MCF 10A (cell line): ENCODE data around the gene E2F1. TPM values are rescaled to one million over a fixed set of nuclear protein-coding genes. Genes with fewer than 3 reads are reported as not detected.

ENCODE experiments used
- BruUV-seq: library from RNA; stranded (reverse); fragments of 400-500 nt; replicated peaks from 2 replicates; lab custom pipeline; 2021; lab: Mats Ljungman, UMichigan
- CTCF ChIA-PET: fragments of 300-600 bp; sonication (Branson Sonifier 250); formaldehyde crosslinking; extraction: SDS; loops from one replicate; lab custom pipeline; 2021; ENCODE audit warnings: antibody characterized with exemption, inconsistent platforms; lab: Yijun Ruan, JAX
- POLR2A ChIA-PET: fragments of 300-600, 350-650 bp; sonication (Branson Sonifier 250); formaldehyde crosslinking; extraction: SDS; loops from one replicate; lab custom pipeline; 2020; ENCODE audit warnings: antibody characterized with exemption, inconsistent platforms; lab: Yijun Ruan, JAX
- DNase-seq: peaks from one replicate; pipeline ENCODE4 v3.0.0-alpha.2; 2018; ENCODE audit not compliant: unreplicated experiment
- H3K27ac Mint-ChIP-seq: one replicate; pipeline ENCODE4 v1.8.0; 2022; ENCODE audit warnings: mild to moderate bottlenecking, low read depth, mixed read lengths; ENCODE audit not compliant: unreplicated experiment
- H3K27me3 Mint-ChIP-seq: one replicate; pipeline ENCODE4 v1.8.0; 2022; ENCODE audit warnings: mixed read lengths; ENCODE audit not compliant: insufficient read depth, unreplicated experiment
- H3K36me3 Mint-ChIP-seq: one replicate; pipeline ENCODE4 v1.8.0; 2022; ENCODE audit warnings: mild to moderate bottlenecking, moderate library complexity, mixed read lengths; ENCODE audit not compliant: insufficient read depth, unreplicated experiment
- H3K4me1 Mint-ChIP-seq: one replicate; pipeline ENCODE4 v1.8.0; 2022; ENCODE audit warnings: mixed read lengths; ENCODE audit not compliant: insufficient read depth, unreplicated experiment
- H3K4me3 Mint-ChIP-seq: one replicate; pipeline ENCODE4 v1.8.0; 2022; ENCODE audit warnings: mild to moderate bottlenecking, moderate library complexity, mixed read lengths; ENCODE audit not compliant: unreplicated experiment
- H3K9me3 Mint-ChIP-seq: one replicate; pipeline ENCODE4 v1.8.0; 2022; ENCODE audit warnings: mixed read lengths; ENCODE audit not compliant: unreplicated experiment
- intact Hi-C: fragments of 100-400 bp; cut with micrococcal nuclease; formaldehyde crosslinking; loops from 2 replicates; pipeline ENCODE4 v1.14.1; 2022
- total RNA-seq: library from RNA; stranded (reverse); gene quantifications from 2 replicates; pipeline ENCODE4 v1.2.3, GENCODE V29; 2022
- TF ChIP-seq, protein P1 (sequence below): fragments of 200-600 bp; IDR thresholded peaks from one replicate; pipeline ENCODE4 v1.8.0; 2022; ENCODE audit warnings: antibody characterized with exemption, mild to moderate bottlenecking; ENCODE audit not compliant: unreplicated experiment

Gene E2F1
- total RNA-seq, 1 experiment from 2014 or later: 3.7 TPM

DNA sequence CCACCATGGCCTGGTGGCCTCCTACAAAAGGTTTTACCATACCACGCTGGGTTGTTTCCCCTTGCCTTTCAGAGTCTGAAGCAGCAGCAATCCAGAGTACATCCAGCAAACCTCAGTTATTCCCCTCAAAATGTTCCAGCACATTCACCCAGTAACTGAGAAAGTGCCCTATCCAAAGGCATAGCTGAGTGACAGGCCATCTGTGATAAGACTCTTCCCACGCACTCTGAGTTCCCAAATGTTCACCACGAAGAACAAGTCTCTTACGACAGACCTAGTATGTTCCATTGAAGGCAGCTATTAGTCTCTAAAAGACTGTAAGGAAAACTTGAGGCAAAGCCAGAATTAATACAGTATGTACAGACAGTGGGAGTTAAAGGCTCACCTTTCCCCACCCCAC lies 55.7 kb downstream of the E2F1 start:
- TF ChIP-seq, protein P1, sequence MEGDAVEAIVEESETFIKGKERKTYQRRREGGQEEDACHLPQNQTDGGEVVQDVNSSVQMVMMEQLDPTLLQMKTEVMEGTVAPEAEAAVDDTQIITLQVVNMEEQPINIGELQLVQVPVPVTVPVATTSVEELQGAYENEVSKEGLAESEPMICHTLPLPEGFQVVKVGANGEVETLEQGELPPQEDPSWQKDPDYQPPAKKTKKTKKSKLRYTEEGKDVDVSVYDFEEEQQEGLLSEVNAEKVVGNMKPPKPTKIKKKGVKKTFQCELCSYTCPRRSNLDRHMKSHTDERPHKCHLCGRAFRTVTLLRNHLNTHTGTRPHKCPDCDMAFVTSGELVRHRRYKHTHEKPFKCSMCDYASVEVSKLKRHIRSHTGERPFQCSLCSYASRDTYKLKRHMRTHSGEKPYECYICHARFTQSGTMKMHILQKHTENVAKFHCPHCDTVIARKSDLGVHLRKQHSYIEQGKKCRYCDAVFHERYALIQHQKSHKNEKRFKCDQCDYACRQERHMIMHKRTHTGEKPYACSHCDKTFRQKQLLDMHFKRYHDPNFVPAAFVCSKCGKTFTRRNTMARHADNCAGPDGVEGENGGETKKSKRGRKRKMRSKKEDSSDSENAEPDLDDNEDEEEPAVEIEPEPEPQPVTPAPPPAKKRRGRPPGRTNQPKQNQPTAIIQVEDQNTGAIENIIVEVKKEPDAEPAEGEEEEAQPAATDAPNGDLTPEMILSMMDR: no peak
- Mint-ChIP-seq H3K36me3 (peaks cover 56% of the 10 kb centered on the region), H3K4me3 (no peak overlapping the region), H3K4me1 (no peaks in the 10 kb centered on the region), H3K9me3 (no peaks in the 10 kb centered on the region), H3K27me3 (no peaks in the 10 kb centered on the region), H3K27ac (no peak overlapping the region)
- no TSS peak for BruUV-seq
- ChIA-PET CTCF (interaction anchor here (0.6 to 0.7 kb wide), 2 partner anchors 48 to 1010 kb away, joined by 3 to 5 read pairs; no protein-coding TSS in a partner anchor), POLR2A (no interaction called here)
- DNase-seq: no peak
- intact Hi-C loops: no loop called here

DNA sequence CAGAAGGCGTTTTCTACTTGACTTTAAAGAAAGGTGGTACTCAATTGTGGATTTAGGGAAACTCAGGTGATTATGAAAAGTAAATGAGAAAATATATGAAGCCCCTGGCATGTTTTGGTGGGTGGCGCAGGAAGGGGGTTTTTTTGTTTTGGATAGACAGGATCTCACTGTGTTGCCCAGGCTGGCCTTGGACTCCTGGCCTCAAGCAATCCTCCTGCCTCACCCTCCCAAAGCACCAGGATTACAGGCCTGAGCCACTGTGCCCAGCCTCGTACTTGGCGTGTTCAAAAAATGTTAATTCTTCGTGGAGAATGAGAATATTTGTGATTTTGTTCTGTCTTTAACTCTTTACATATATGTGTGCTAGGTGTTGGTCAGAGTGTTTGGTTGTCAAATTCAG lies 56.2 kb downstream of the E2F1 start:
- H3K36me3 Mint-ChIP-seq: peaks cover 60% of the 10 kb centered on the region

DNA sequence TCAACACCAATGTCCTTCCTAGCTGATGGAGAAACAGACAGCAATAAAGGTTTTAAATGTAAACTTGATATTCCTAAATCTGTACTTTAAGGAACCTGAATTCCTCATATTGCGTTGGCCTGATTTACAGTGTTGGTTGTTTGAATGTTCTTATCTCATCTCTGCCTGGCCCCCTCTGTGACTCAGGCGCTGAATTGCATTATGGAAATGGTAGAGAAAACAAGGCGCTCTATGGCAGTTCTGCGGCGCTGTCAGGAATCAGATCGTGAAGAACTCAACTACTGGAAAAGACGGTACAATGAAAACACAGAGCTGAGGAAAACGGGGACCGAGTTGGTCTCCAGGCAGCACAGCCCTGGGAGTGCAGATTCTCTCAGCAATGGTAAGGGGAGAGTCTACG lies 56.7 kb downstream of the E2F1 start:
- DNase-seq: no peak
- CTCF ChIA-PET: interaction anchor here (0.6 kb wide), 1 partner anchor 208 kb away, joined by 4 read pairs; no protein-coding TSS in a partner anchor
- TF ChIP-seq, protein P1: no peak
- Mint-ChIP-seq H3K4me3 (no peak overlapping the region), H3K36me3 (peaks cover 57% of the 10 kb centered on the region), H3K9me3 (no peaks in the 10 kb centered on the region), H3K27me3 (no peaks in the 10 kb centered on the region), H3K4me1 (no peaks in the 10 kb centered on the region), H3K27ac (no peak overlapping the region)
- BruUV-seq: no TSS peak
- POLR2A ChIA-PET: no interaction called here
- intact Hi-C loops: no loop called here

More for the DNA sequence above, 56.2 kb downstream of the E2F1 start:
- intact Hi-C loops: no loop called here
- no peak for DNase-seq
- Mint-ChIP-seq H3K27me3 (no peaks in the 10 kb centered on the region), H3K4me3 (no peak overlapping the region), H3K27ac (no peak overlapping the region), H3K4me1 (no peaks in the 10 kb centered on the region), H3K9me3 (no peaks in the 10 kb centered on the region)
- BruUV-seq: no TSS peak
- POLR2A ChIA-PET: no interaction called here
- TF ChIP-seq, protein P1: no peak
- CTCF ChIA-PET: interaction anchor here (0.6 to 0.7 kb wide), 2 partner anchors 47 to 1009 kb away, joined by 3 to 5 read pairs; no protein-coding TSS in a partner anchor

DNA sequence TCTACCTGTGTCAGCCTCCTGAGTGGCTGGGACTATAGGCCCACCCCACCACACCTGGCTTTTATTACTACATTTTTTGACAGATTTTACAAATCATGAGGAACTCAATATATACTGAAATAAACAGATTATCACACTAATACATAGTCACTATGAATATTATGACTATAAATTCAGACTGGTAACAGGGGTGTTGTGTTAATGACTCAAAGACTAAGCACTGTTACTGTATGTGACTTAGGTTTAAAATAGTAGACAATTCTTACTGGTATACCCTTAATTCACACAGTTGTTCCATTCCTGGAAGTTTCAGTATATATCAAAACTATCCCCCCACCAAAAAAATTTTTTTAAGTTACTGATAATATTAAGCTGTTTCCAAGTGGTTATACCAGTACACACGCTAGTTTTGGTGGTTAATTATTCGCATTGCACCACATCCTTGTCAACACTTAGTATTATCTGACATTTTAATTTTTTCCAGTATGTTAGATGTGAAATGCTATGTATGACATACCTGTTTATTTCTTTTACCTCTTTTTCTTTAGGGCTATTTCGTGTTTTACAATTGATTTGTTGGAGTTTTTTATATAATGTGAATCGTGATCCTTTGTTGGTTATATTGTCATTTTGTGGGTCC lies 58.5 kb downstream of the E2F1 start:
- Mint-ChIP-seq H3K27ac (no peak overlapping the region), H3K27me3 (no peaks in the 10 kb centered on the region), H3K4me1 (no peaks in the 10 kb centered on the region), H3K36me3 (peaks cover 69% of the 10 kb centered on the region), H3K9me3 (no peaks in the 10 kb centered on the region), H3K4me3 (no peak overlapping the region)
- no peak for DNase-seq
- TF ChIP-seq, protein P1: no peak
- POLR2A ChIA-PET: no interaction called here
- CTCF ChIA-PET: no interaction called here
- intact Hi-C loops: no loop called here
- BruUV-seq: no TSS peak
